Measurements from ENCODE around the gene PCNX1. TPM values are rescaled to one million over a fixed set of nuclear protein-coding genes. Genes with fewer than 3 reads are reported as not detected.

PCNX1 gene
- total RNA-seq, 2 experiments from 2014 or later: 64.4 to 69.2 TPM

GRCh38 chr14:70907996-70908934, 1.0 kb downstream of the PCNX1 start:
- Mint-ChIP-seq H3K4me3 (peak overlapping the region; percentile 92), H3K27ac (peak overlapping the region; percentile 89), H3K9me3 (ENCODE audit: low read depth) (no peaks in the 10 kb centered on the region), H3K27me3 (no peaks in the 10 kb centered on the region), H3K4me1 (peaks cover 58% of the 10 kb centered on the region), H3K36me3 (peaks cover 20% of the 10 kb centered on the region)
- peak; percentile 34 for ATAC-seq
- CTCF ChIA-PET: interaction anchor here (0.7 to 4.3 kb wide), 27 partner anchors 11 to 260 kb away, joined by 3 to 179 read pairs (median 10); no protein-coding TSS in a partner anchor
- peak; percentile 73 for DNase-seq

GRCh38 chr14:70908935-70909641, 1.8 kb downstream of the PCNX1 start:
- peaks cover 55% of the 10 kb centered on the region for H3K4me1 Mint-ChIP-seq
- CTCF ChIA-PET: interaction anchor here (0.7 to 2.0 kb wide), 6 partner anchors 23 to 63 kb away, joined by 3 to 7 read pairs (median 3); no protein-coding TSS in a partner anchor
- H3K27me3 Mint-ChIP-seq: no peaks in the 10 kb centered on the region
- peak overlapping the region; percentile 89 for H3K27ac Mint-ChIP-seq
- peak overlapping the region; percentile 92 for H3K4me3 Mint-ChIP-seq
- no peaks in the 10 kb centered on the region for H3K9me3 Mint-ChIP-seq (ENCODE audit: low read depth)
- peaks cover 20% of the 10 kb centered on the region for H3K36me3 Mint-ChIP-seq
- no peak for DNase-seq
- no peak for ATAC-seq

GRCh38 chr14:70909733-70910614, 2.7 kb downstream of the PCNX1 start:
- Mint-ChIP-seq H3K36me3 (peaks cover 26% of the 10 kb centered on the region), H3K4me3 (peak overlapping the region; percentile 92), H3K9me3 (ENCODE audit: low read depth) (no peaks in the 10 kb centered on the region), H3K27me3 (no peaks in the 10 kb centered on the region), H3K27ac (peak overlapping the region; percentile 89), H3K4me1 (peaks cover 55% of the 10 kb centered on the region)
- CTCF ChIA-PET: interaction anchor here (1.1 to 2.0 kb wide), 5 partner anchors 32 to 93 kb away, joined by 3 to 7 read pairs (median 4); no protein-coding TSS in a partner anchor
- DNase-seq (no peak), ATAC-seq (no peak)

DNA sequence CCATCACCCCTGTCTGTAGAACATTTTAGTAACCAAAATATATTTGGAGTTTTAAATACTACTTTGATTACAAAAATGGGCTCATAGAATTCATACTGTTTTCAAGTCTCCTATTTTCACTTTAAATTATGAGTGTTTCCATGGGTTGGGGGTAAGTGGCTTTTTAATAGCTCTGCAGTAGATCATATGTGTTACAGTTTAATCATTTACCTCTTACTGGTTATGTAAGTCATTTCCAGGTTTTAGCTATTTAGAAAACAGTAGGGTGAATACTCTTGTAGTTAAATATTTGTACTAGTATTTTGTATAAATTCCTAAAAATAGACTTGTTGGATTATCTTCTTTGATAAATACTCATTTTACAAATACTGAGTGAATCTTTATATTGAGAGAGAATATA, 8.2 kb downstream of the PCNX1 start:
- H3K27ac Mint-ChIP-seq: no peak overlapping the region
- H3K4me3 Mint-ChIP-seq: no peak overlapping the region
- H3K4me1 Mint-ChIP-seq: peaks cover 66% of the 10 kb centered on the region
- CTCF ChIA-PET: interaction anchor here (0.9 to 1.2 kb wide), 2 partner anchors 8 to 26 kb away, joined by 5 to 7 read pairs; partner anchors contain the start of gene PCNX1
- DNase-seq: no peak
- no peak for ATAC-seq
- peaks cover 37% of the 10 kb centered on the region for H3K36me3 Mint-ChIP-seq
- H3K27me3 Mint-ChIP-seq: no peaks in the 10 kb centered on the region
- H3K9me3 Mint-ChIP-seq (ENCODE audit: low read depth): no peaks in the 10 kb centered on the region

GRCh38 chr14:70916300-70916699, 9.0 kb downstream of the PCNX1 start:
- no peak for DNase-seq
- peaks cover 36% of the 10 kb centered on the region for H3K36me3 Mint-ChIP-seq
- H3K9me3 Mint-ChIP-seq (ENCODE audit: low read depth): no peaks in the 10 kb centered on the region
- peaks cover 67% of the 10 kb centered on the region for H3K4me1 Mint-ChIP-seq
- no peak overlapping the region for H3K4me3 Mint-ChIP-seq
- CTCF ChIA-PET: no interaction called here
- no peaks in the 10 kb centered on the region for H3K27me3 Mint-ChIP-seq
- no peak for ATAC-seq
- no peak overlapping the region for H3K27ac Mint-ChIP-seq

GRCh38 chr14:70916799-70917198, 9.5 kb downstream of the PCNX1 start:
- CTCF ChIA-PET: interaction anchor here (2.0 to 4.1 kb wide), 2 partner anchors 10 to 99 kb away, joined by 11 to 34 read pairs; partner anchors contain the start of gene PCNX1
- no peaks in the 10 kb centered on the region for H3K27me3 Mint-ChIP-seq
- ATAC-seq (no peak), DNase-seq (no peak)
- H3K9me3 Mint-ChIP-seq (ENCODE audit: low read depth): no peaks in the 10 kb centered on the region
- H3K36me3 Mint-ChIP-seq: peaks cover 34% of the 10 kb centered on the region
- H3K4me3 Mint-ChIP-seq: no peak overlapping the region
- H3K27ac Mint-ChIP-seq: peak overlapping the region; percentile 12
- H3K4me1 Mint-ChIP-seq: peaks cover 68% of the 10 kb centered on the region

DNA sequence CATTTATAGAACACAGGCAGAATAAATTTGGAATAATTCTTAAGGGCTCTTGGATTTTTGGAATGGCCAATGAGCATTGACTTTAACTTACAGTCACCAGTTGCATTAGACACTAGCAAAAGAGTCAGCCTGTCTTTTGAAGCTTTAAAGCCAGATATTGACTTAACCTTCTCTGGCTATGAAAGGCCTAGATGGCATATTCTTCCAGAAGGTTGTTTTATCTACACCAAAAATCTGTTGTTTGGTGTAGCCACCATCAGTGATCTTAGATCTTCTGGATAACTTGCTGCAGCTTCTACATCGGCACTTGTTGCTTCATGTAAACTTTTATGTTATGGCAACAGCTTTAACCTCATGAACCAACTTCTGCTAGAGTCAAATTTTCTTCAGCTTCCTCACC, 10.4 kb downstream of the PCNX1 start:
- CTCF ChIA-PET: interaction anchor here (1.2 to 4.1 kb wide), 7 partner anchors 9 to 100 kb away, joined by 3 to 34 read pairs (median 4); partner anchors contain the start of gene PCNX1
- Mint-ChIP-seq H3K27me3 (no peaks in the 10 kb centered on the region), H3K4me1 (peaks cover 69% of the 10 kb centered on the region), H3K4me3 (no peak overlapping the region), H3K36me3 (peaks cover 32% of the 10 kb centered on the region), H3K9me3 (ENCODE audit: low read depth) (no peaks in the 10 kb centered on the region), H3K27ac (peak overlapping the region; percentile 72)
- DNase-seq: no peak
- peak; percentile 8 for ATAC-seq

DNA sequence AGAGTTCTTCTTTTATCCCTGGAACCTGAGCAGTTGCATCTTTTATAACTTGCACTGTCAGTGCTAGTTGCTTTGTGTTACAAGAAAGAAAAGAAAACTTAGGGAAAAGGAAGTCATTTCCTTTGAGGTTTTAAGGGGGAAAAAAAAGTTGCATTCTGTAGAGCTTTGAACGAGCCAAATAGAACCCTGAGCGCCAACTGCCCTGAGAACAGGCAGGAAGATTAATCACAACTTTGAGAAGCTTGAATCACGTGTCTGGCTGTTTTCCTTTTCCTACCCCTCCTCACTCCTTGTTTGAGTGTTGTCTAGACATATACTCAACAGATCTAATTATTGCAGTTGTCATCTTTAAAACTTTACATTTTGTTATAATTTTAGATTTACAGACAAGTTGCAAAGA, 12.5 kb downstream of the PCNX1 start:
- H3K4me3 Mint-ChIP-seq: peak overlapping the region; percentile 30
- CTCF ChIA-PET: interaction anchor here (1.0 to 4.1 kb wide), 9 partner anchors 8 to 102 kb away, joined by 3 to 34 read pairs (median 8); partner anchors contain the start of gene PCNX1
- H3K36me3 Mint-ChIP-seq: peaks cover 24% of the 10 kb centered on the region
- H3K9me3 Mint-ChIP-seq (ENCODE audit: low read depth): no peaks in the 10 kb centered on the region
- H3K4me1 Mint-ChIP-seq: peaks cover 78% of the 10 kb centered on the region
- ATAC-seq (no peak), DNase-seq (no peak)
- H3K27me3 Mint-ChIP-seq: no peaks in the 10 kb centered on the region
- peak overlapping the region; percentile 83 for H3K27ac Mint-ChIP-seq

DNA sequence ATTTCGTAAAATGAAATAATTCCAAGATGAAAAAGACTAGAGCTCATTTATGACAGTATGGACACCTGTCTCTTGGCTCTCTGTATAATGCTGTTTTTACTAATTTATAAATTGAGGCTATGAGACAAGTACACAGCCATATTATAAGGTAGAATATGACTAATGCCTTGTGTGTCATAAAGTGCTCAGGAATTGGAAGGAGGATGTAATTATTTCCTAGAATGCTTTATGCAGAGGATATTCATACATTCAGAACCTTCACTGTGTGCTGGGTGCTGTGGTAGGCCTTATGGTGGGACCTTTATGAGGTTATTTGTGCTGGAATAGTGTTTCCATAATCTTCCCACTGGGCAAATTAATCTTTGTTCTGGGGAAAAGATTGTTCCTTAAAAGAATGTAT, 13.3 kb downstream of the PCNX1 start:
- Mint-ChIP-seq H3K27me3 (no peaks in the 10 kb centered on the region), H3K4me3 (no peak overlapping the region), H3K36me3 (peaks cover 19% of the 10 kb centered on the region), H3K4me1 (peaks cover 82% of the 10 kb centered on the region), H3K9me3 (ENCODE audit: low read depth) (no peaks in the 10 kb centered on the region), H3K27ac (peak overlapping the region; percentile 83)
- DNase-seq (no peak), ATAC-seq (peak; percentile 40)
- CTCF ChIA-PET: interaction anchor here (1.0 to 4.1 kb wide), 6 partner anchors 9 to 35 kb away, joined by 3 to 34 read pairs (median 8); partner anchors contain the start of gene PCNX1

DNA sequence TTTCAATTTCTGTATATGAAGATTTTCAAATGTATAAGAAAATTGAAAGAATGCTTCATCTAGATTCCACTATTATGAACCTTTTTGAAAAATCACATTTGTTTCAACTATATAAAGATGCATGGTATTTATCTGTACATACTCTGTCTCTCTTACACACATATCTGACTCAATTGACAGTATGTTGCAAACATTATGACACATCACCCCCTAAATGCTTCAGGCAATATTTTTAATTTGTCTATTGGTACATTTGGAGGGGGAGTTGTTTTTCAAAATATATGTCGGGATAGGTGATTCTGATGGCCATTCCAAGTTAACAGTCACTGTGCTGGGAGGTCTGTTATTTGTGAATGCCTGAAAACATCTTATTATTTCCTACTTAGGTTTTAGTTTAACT, 14.4 kb downstream of the PCNX1 start:
- peak overlapping the region; percentile 36 for H3K27ac Mint-ChIP-seq
- ATAC-seq: no peak
- no peak for DNase-seq
- no peaks in the 10 kb centered on the region for H3K9me3 Mint-ChIP-seq (ENCODE audit: low read depth)
- no peak overlapping the region for H3K4me3 Mint-ChIP-seq
- H3K36me3 Mint-ChIP-seq: peaks cover 11% of the 10 kb centered on the region
- no peaks in the 10 kb centered on the region for H3K27me3 Mint-ChIP-seq
- peaks cover 83% of the 10 kb centered on the region for H3K4me1 Mint-ChIP-seq
- CTCF ChIA-PET: interaction anchor here (2.7 kb wide), 1 partner anchor 9 kb away, joined by 9 read pairs; no protein-coding TSS in a partner anchor

- Mint-ChIP-seq H3K9me3 (ENCODE audit: low read depth) (no peaks in the 10 kb centered on the region), H3K4me1 (peaks cover 67% of the 10 kb centered on the region), H3K4me3 (no peak overlapping the region), H3K27ac (no peak overlapping the region), H3K27me3 (no peaks in the 10 kb centered on the region), H3K36me3 (peaks cover 5% of the 10 kb centered on the region)
- CTCF ChIA-PET: interaction anchor here (1.2 to 1.4 kb wide), 2 partner anchors 10 to 107 kb away, joined by 3 to 5 read pairs; no protein-coding TSS in a partner anchor
- ATAC-seq (peak; percentile 54), DNase-seq (peak; percentile 51)
These were observed 17.3 kb downstream of the PCNX1 start for GRCh38 chr14:70924521-70924920.

- no peaks in the 10 kb centered on the region for H3K27me3 Mint-ChIP-seq
- H3K4me1 Mint-ChIP-seq: peaks cover 52% of the 10 kb centered on the region
- CTCF ChIA-PET: interaction anchor here (0.8 to 2.0 kb wide), 4 partner anchors 8 to 108 kb away, joined by 3 to 7 read pairs (median 4); partner anchors contain the start of gene PCNX1
- H3K27ac Mint-ChIP-seq: peak overlapping the region; percentile 35
- ATAC-seq: peak; percentile 29
- H3K9me3 Mint-ChIP-seq (ENCODE audit: low read depth): no peaks in the 10 kb centered on the region
- DNase-seq: no peak
- H3K4me3 Mint-ChIP-seq: no peak overlapping the region
- H3K36me3 Mint-ChIP-seq: peaks cover 9% of the 10 kb centered on the region
These were observed 19.1 kb downstream of the PCNX1 start for GRCh38 chr14:70926235-70926830.
